HepG2 (cell line): Measurements from ENCODE around the gene CLEC3B. TPM values are rescaled to one million over a fixed set of nuclear protein-coding genes. Genes with fewer than 3 reads are reported as not detected.
A peak's percentile ranks its signal among the peaks of the same experiment; 100 is the strongest.

Source experiments
- ATAC-seq: fragments of 200-7000 bp; cut with Tn5 transposase; 3 replicates; pipeline ENCODE4 v1.9.1; 2020; ENCODE audit warnings: mild to moderate bottlenecking, moderate library complexity
- BruUV-seq: library from RNA; stranded (reverse); fragments of 400-500 nt; replicated peaks from 2 replicates; lab custom pipeline; 2021; lab: Mats Ljungman, UMichigan
- CTCF ChIA-PET: fragments of 300-600 bp; formaldehyde crosslinking; extraction: SDS; loops from one replicate; lab custom pipeline; 2021; ENCODE audit warnings: low total read pairs, inconsistent platforms, low intra/inter-chr PET ratio; lab: Yijun Ruan, JAX
- POLR2A ChIA-PET: fragments of 350-600 bp; sonication (Branson Sonifier 250); formaldehyde crosslinking; loops from one replicate; lab custom pipeline; 2020; ENCODE audit warnings: antibody characterized with exemption, inconsistent platforms; lab: Yijun Ruan, JAX
- DNase-seq: peaks from one replicate; pipeline ENCODE4 v3.0.0-alpha.2; 2015; ENCODE audit warnings: low spot score
- FAIRE-seq: peaks from 3 replicates; lab custom pipeline; 2011; peaks lifted over from hg19 to GRCh38; lab: Jason Lieb, UNC
- H2AFZ ChIP-seq: one replicate; pipeline ENCODE4 v1.6.1; 2011; ENCODE audit warnings: low read length, inconsistent platforms
- H3K27ac ChIP-seq: fragments of 300-600 bp; 3 replicates; pipeline ENCODE4 v1.8.0; 2011; ENCODE audit warnings: mixed run types, mild to moderate bottlenecking, mixed read lengths, low read length, inconsistent platforms; ENCODE audit not compliant: insufficient read depth; ENCODE audit errors: extremely low read length
- H3K27me3 ChIP-seq, 2 experiments: fragments of 200-600 bp in 1 of 2; 2 replicates in 1 of 2; 3 replicates in 1 of 2; pipeline versions ENCODE4 v1.6.0 to v1.8.0; 2011; ENCODE audit warnings: low read length in 2 of 2, mild to moderate bottlenecking in 2 of 2, moderate library complexity in 2 of 2, inconsistent platforms in 1 of 2; ENCODE audit not compliant: insufficient read depth in 2 of 2, control insufficient read depth in 1 of 2
- H3K36me3 ChIP-seq, 2 experiments: fragments of 200-600 bp in 1 of 2; replicated peaks in 1 of 2; 2 replicates in 1 of 2; 3 replicates in 1 of 2; pipeline versions ENCODE4 v1.5.1 to v1.8.0; 2011; ENCODE audit warnings: low read length in 2 of 2, inconsistent platforms in 1 of 2; ENCODE audit not compliant: insufficient read depth in 2 of 2, control insufficient read depth in 1 of 2
- H3K4me1 ChIP-seq: 2 replicates; pipeline ENCODE4 v1.5.1; 2012; ENCODE audit warnings: low read length, inconsistent platforms; ENCODE audit not compliant: insufficient read depth
- H3K4me2 ChIP-seq: 2 replicates; pipeline ENCODE4 v1.6.0; 2011; ENCODE audit warnings: low read depth, low read length, inconsistent platforms
- H3K4me3 ChIP-seq, 3 experiments: fragments of 200-600 bp in 1 of 3; sonication (generic), shearing (Covaris generic) in 1 of 3; replicated peaks in 1 of 3; 2 replicates each; pipeline ENCODE4 v1.5.1; 2011 to 2016; ENCODE audit warnings: low read length in 3 of 3, inconsistent platforms in 2 of 3, low read depth in 2 of 3, mild to moderate bottlenecking in 2 of 3, control low read depth in 1 of 3, mixed read lengths in 1 of 3; ENCODE audit not compliant: insufficient read depth in 1 of 3
- H3K79me2 ChIP-seq: one replicate; pipeline ENCODE4 v1.6.1; 2011; ENCODE audit warnings: low read length, inconsistent platforms; ENCODE audit not compliant: insufficient read depth
- H3K9ac ChIP-seq: 2 replicates; pipeline ENCODE4 v1.6.0; 2011; ENCODE audit warnings: mild to moderate bottlenecking, low read depth, low read length, inconsistent platforms; ENCODE audit not compliant: insufficient read depth
- H3K9me3 ChIP-seq: 2 replicates; pipeline ENCODE4 v1.5.1; 2012; ENCODE audit warnings: mild to moderate bottlenecking, low read length
- H4K20me1 ChIP-seq: 2 replicates; pipeline ENCODE4 v1.6.0; 2011; ENCODE audit warnings: inconsistent platforms, mild to moderate bottlenecking, low read length, moderate library complexity; ENCODE audit not compliant: insufficient read depth
- ARNT2 ChIP-seq: sonication (generic); formaldehyde crosslinking; IDR thresholded peaks from 2 replicates; pipeline ENCODE4 v1.8.0; 2022; ENCODE audit warnings: mild to moderate bottlenecking, low read depth, missing genetic modification reagents, moderate library complexity
- CBX5 ChIP-seq: sonication (generic); formaldehyde crosslinking; IDR thresholded peaks from 2 replicates; pipeline ENCODE4 v1.4.0; 2020; ENCODE audit warnings: missing genetic modification reagents, borderline replicate concordance
- DNMT1 ChIP-seq: sonication (generic); formaldehyde crosslinking; IDR thresholded peaks from 2 replicates; pipeline ENCODE4 v1.5.1; 2020; ENCODE audit warnings: mild to moderate bottlenecking, missing genetic modification reagents
- HNF1B ChIP-seq: sonication (generic); formaldehyde crosslinking; IDR thresholded peaks from 2 replicates; pipeline ENCODE4 v1.5.1; 2020; ENCODE audit warnings: mild to moderate bottlenecking, moderate library complexity, missing genetic modification reagents
- HOXD1 ChIP-seq: sonication (generic); formaldehyde crosslinking; IDR thresholded peaks from 2 replicates; pipeline ENCODE4 v1.5.0; 2020; ENCODE audit warnings: missing genetic modification reagents
- IRF9 ChIP-seq: sonication (generic); formaldehyde crosslinking; IDR thresholded peaks from 2 replicates; pipeline ENCODE4 v1.8.0; 2022; ENCODE audit warnings: missing genetic modification reagents, mild to moderate bottlenecking, borderline replicate concordance
- MAZ ChIP-seq, 2 experiments: sonication (generic) in 1 of 2; formaldehyde crosslinking in 1 of 2; IDR thresholded peaks; 2 replicates each; pipeline versions ENCODE4 v1.5.0 to v1.6.1; 2012 to 2020; ENCODE audit warnings: low read depth in 2 of 2, mild to moderate bottlenecking in 2 of 2, borderline replicate concordance in 1 of 2, improper control_type of control experiment in 1 of 2, low read length in 1 of 2, missing genetic modification reagents in 1 of 2, moderate library complexity in 1 of 2
- PAX8 ChIP-seq: sonication (generic); formaldehyde crosslinking; IDR thresholded peaks from 2 replicates; pipeline ENCODE4 v1.8.0; 2022; ENCODE audit warnings: mild to moderate bottlenecking, missing genetic modification reagents, borderline replicate concordance
- POLR2AphosphoS5 ChIP-seq: IDR thresholded peaks from 2 replicates; pipeline ENCODE4 v1.6.1; 2012; ENCODE audit warnings: low read depth, low read length
- RFXANK ChIP-seq: IDR thresholded peaks from 2 replicates; pipeline ENCODE4 v1.6.1; 2016
- ZNF20 ChIP-seq: sonication (generic); formaldehyde crosslinking; IDR thresholded peaks from 2 replicates; pipeline ENCODE4 v1.4.0; 2020; ENCODE audit warnings: mild to moderate bottlenecking, moderate library complexity, missing genetic modification reagents
- ZNF274 ChIP-seq: sonication (generic); formaldehyde crosslinking; IDR thresholded peaks from 2 replicates; pipeline ENCODE4 v1.5.1; 2020; ENCODE audit warnings: mild to moderate bottlenecking, missing genetic modification reagents
- ZNF703 ChIP-seq: sonication (generic); formaldehyde crosslinking; IDR thresholded peaks from 2 replicates; pipeline ENCODE4 v1.5.1; 2020; ENCODE audit warnings: missing genetic modification reagents, mild to moderate bottlenecking, moderate library complexity, borderline replicate concordance
- ZNF720 ChIP-seq: sonication (generic); formaldehyde crosslinking; IDR thresholded peaks from 2 replicates; pipeline ENCODE4 v1.4.0; 2020; ENCODE audit warnings: missing genetic modification reagents
- WGBS: methylation state at CpG from one replicate; pipeline ENCODE4 v1.1.6; 2017; ENCODE audit warnings: low lambda C conversion rate; 5-methylcytosine and 5-hydroxymethylcytosine counted together
- in situ Hi-C: cut with HindIII; loops from 2 replicates; pipeline ENCODE4 v1.10.0; 2017; ENCODE audit warnings: low pct_unique_long_range_greater_than_20kb; ENCODE audit not compliant: extremely low pct_ligation_motif_present
- intact Hi-C: fragments of 100-400 bp; cut with micrococcal nuclease; formaldehyde crosslinking; loops from one replicate; pipeline ENCODE4 v1.10.0; 2022; ENCODE audit not compliant: unreplicated experiment
- polyA plus RNA-seq, 8 experiments: library from polyadenylated mRNA; depleted of rRNA in 3 of 8; stranded (reverse) in 7 of 8; unstranded in 1 of 8; fragments of >200 nt; fragmentation: Illumina TruSeq in 4 of 8; extraction: Trizol in 4 of 8; gene quantifications; 2 replicates each; pipeline versions ENCODE4 v1.2.1 to v1.2.3, GENCODE V29; 2011 to 2016; ENCODE audit warnings: low read depth in 4 of 8, missing spikeins in 1 of 8, mixed read lengths in 1 of 8; ENCODE audit not compliant: insufficient read depth in 1 of 8
- total RNA-seq, 5 experiments: library from RNA; depleted of rRNA; stranded (reverse); fragments of >200 nt; fragmentation: Illumina TruSeq; extraction: Trizol; gene quantifications; 2 replicates each; pipeline ENCODE4 v1.2.3, GENCODE V29; 2016; ENCODE audit warnings: low read depth in 1 of 5

The CLEC3B gene
- total and polyA plus RNA-seq, 2 of the 13 experiments (the other 11 are each of a cell fraction or from before 2014, with no cell fraction given), result 0.07 TPM; not detected in 1

GRCh38 chr3:45001738-45002137, 24.4 kb upstream of the CLEC3B start:
- TF ChIP-seq HOXD1, result no peak
- TF ChIP-seq ZNF703, result no peak
- TF ChIP-seq POLR2AphosphoS5, result no peak
- no peak for TF ChIP-seq IRF9 (CRISPR knock-in tag)
- no peak for TF ChIP-seq CBX5
- TF ChIP-seq DNMT1 (CRISPR knock-in tag), result no peak
- TF ChIP-seq HNF1B, result no peak
- TF ChIP-seq PAX8 (CRISPR knock-in tag), result no peak
- TF ChIP-seq RFXANK (CRISPR knock-in tag), result no peak
- TF ChIP-seq ARNT2 (CRISPR knock-in tag), result no peak
- no peak for TF ChIP-seq ZNF274 (CRISPR knock-in tag)
- no peak for TF ChIP-seq ZNF720
- no peak for TF ChIP-seq ZNF20 (CRISPR knock-in tag)
- TF ChIP-seq MAZ (IDR thresholded peaks at IDR 0.05; ENCODE audit: borderline replicate concordance, low read depth, low read length), result no peak
- TF ChIP-seq MAZ (CRISPR knock-in tag; IDR thresholded peaks at IDR 0.05; ENCODE audit: low read depth), result no peak
- Histone ChIP-seq H3K9me3 (no peaks in the 10 kb centered on the region), H2AFZ (no peak overlapping the region), H3K4me3 (no peak overlapping the region), H3K79me2 (no peaks in the 10 kb centered on the region), H3K36me3 (peaks cover 25 to 72% of the 10 kb centered on the region in 2 experiments), H3K9ac (no peak overlapping the region), H3K27ac (peak overlapping the region; percentile 15), H3K4me1 (peaks cover 14% of the 10 kb centered on the region), H3K27me3 (no peaks in the 10 kb centered on the region), H4K20me1 (no peaks in the 10 kb centered on the region), H3K4me2 (no peak overlapping the region)
- in situ Hi-C loops (no loop called here), intact Hi-C loops (no loop called here)
- FAIRE-seq (peak; percentile 15), DNase-seq (no peak), ATAC-seq (peak; percentile 37; the same call in 1 of the 3 replicates)
- CTCF ChIA-PET, result no interaction called here
- POLR2A ChIA-PET, result no interaction called here
- WGBS, result 95% methylated on average over 3 of the region's 3 CpGs
- no TSS peak for BruUV-seq
